ENCODE data around the gene SEMA3B. TPM values are rescaled to one million over a fixed set of nuclear protein-coding genes. Genes with fewer than 3 reads are reported as not detected.

SEMA3B gene
- total and polyA plus RNA-seq, 2 of the 4 experiments (the other 2 are of a cell fraction), result 4.3 to 29.3 TPM

- Histone ChIP-seq H2AK5ac (ENCODE audit: low read depth, low read length) (peak overlapping the region; percentile 71; the same call in 1 of the 2 replicates), H3K36me3 (ENCODE audit: control insufficient read depth, insufficient read depth, low read length) (no peaks in the 10 kb centered on the region), H2BK15ac (ENCODE audit: low read depth, low read length) (no peak overlapping the region), H3K4me1 (ENCODE audit: control insufficient read depth, insufficient read depth, low read length) (peaks cover 7% of the 10 kb centered on the region), H3K9ac (ENCODE audit: low read depth, low read length) (peak overlapping the region; percentile 58), H3K4ac (ENCODE audit: low read depth, low read length) (peak overlapping the region; percentile 70), H2BK5ac (ENCODE audit: low read depth, low read length, poor library complexity, severe bottlenecking) (no peak overlapping the region), H3K9me1 (ENCODE audit: insufficient read depth, low read length) (peaks cover 9% of the 10 kb centered on the region; the same call in 1 of the 2 replicates), H2AFZ (replicated peaks; ENCODE audit: low read length, poor library complexity) (peak overlapping the region; percentile 89), H3K56ac (ENCODE audit: extremely low read depth, insufficient read depth, low read length) (peak overlapping the region; percentile 26; the same call in 1 of the 2 replicates), H2AK9ac (replicated peaks; ENCODE audit: low read depth, low read length, poor library complexity) (peak overlapping the region; percentile 89), H3K4me3 (ENCODE audit: insufficient read depth, low read depth, low read length) (peak overlapping the region; percentile 42), H4K8ac (ENCODE audit: low read depth in 2 of 2, low read length in 2 of 2) (peak overlapping the region; percentile 85 to 98), H3K4me2 (ENCODE audit: low read depth, low read length) (peak overlapping the region; percentile 63), H3K27ac (ENCODE audit: insufficient read depth, low read length) (peak overlapping the region; percentile 54), H4K5ac (ENCODE audit: low read depth, low read length) (peak overlapping the region; percentile 27), H3K79me1 (ENCODE audit: low read depth in 1 of 2, low read length in 2 of 2) (peaks cover 0 to 10% of the 10 kb centered on the region in 2 experiments; a peak in 2 of 4 replicates), H3K14ac (replicated peaks; ENCODE audit: low read depth, low read length) (no peak overlapping the region; the same call in 1 of the 2 replicates), H3K23ac (ENCODE audit: low read depth, low read length) (peak overlapping the region; percentile 53; the same call in 1 of the 2 replicates), H3K18ac (ENCODE audit: low read depth, low read length) (no peak overlapping the region), H2BK20ac (ENCODE audit: low read depth, low read length) (no peak overlapping the region), H2BK120ac (ENCODE audit: low read depth, low read length) (peak overlapping the region; percentile 24; the same call in 1 of the 2 replicates), H3K27me3 (ENCODE audit: control insufficient read depth, insufficient read depth, low read length) (peaks cover 3% of the 10 kb centered on the region; the same call in 1 of the 2 replicates), H4K20me1 (ENCODE audit: insufficient read depth, low read length) (no peaks in the 10 kb centered on the region), H4K91ac (ENCODE audit: insufficient read depth, low read depth, low read length) (peak overlapping the region; percentile 62; the same call in 1 of the 2 replicates), H3K9me3 (ENCODE audit: control insufficient read depth, insufficient read depth, low read length) (no peaks in the 10 kb centered on the region)
- no peak for DNase-seq
- intact Hi-C loops (cut with micrococcal nuclease), result loop anchor here (1.0 to 5.0 kb wide), 7 partner anchors 19 to 315 kb away; no protein-coding TSS in a partner anchor
- CTCF ChIA-PET, result interaction anchor here (0.5 to 2.7 kb wide), 12 partner anchors 8 to 53 kb away, joined by 3 to 22 read pairs (median 5); no protein-coding TSS in a partner anchor
- in situ Hi-C loops (cut with MboI; ENCODE audit: low sequenced_read_pairs), result loop anchor here (5.0 kb wide), 2 partner anchors 35 to 45 kb away; partner anchors contain the start of gene GNAT1
- WGBS, 2 experiments (ENCODE audit: extremely low coverage in 2 of 2, insufficient read length in 1 of 2), result 1% methylated on average over 22 of the region's 40 CpGs; no CpG with 5 or more reads in 1 of the 2 experiments
- POLR2A ChIA-PET (ENCODE audit: unreplicated experiment), result no interaction called here
- peak; percentile 32 for ATAC-seq (ENCODE audit: low read depth)
- dilution Hi-C loops (cut with HindIII; ENCODE audit: low sequenced_read_pairs, unreplicated experiment), result no loop called here
- TF ChIP-seq BHLHE40 (IDR thresholded peaks at IDR 0.05; ENCODE audit: low read depth, low read length), result no peak
- no peak for TF ChIP-seq CEBPB (IDR thresholded peaks at IDR 0.05; ENCODE audit: low read depth, low read length)
- TF ChIP-seq RAD21 (IDR thresholded peaks at IDR 0.05; ENCODE audit: low read length), result no peak
- TF ChIP-seq SMC3 (IDR thresholded peaks at IDR 0.05; ENCODE audit: low read depth, low read length), result no peak
- no peak for TF ChIP-seq RFX5 (IDR thresholded peaks at IDR 0.05; ENCODE audit: low read depth, low read length)
- TF ChIP-seq MAZ (IDR thresholded peaks at IDR 0.05; ENCODE audit: borderline replicate concordance, low read depth, low read length), result no peak
- TF ChIP-seq RCOR1 (IDR thresholded peaks at IDR 0.05; ENCODE audit: insufficient replicate concordance, low read length), result no peak
- no peak for TF ChIP-seq CHD1 (IDR thresholded peaks at IDR 0.05; ENCODE audit: low read depth, low read length)
- no peak for TF ChIP-seq NFE2L2 (IDR thresholded peaks at IDR 0.05; ENCODE audit: low read depth, low read length)
- TF ChIP-seq MAFK (IDR thresholded peaks at IDR 0.05; ENCODE audit: low read depth, low read length), result no peak
- TF ChIP-seq MXI1 (IDR thresholded peaks at IDR 0.05; ENCODE audit: borderline replicate concordance, low read depth, low read length), result no peak
- no peak for TF ChIP-seq USF2 (IDR thresholded peaks at IDR 0.05; ENCODE audit: low read depth, low read length)
- TF ChIP-seq FOS (IDR thresholded peaks at IDR 0.05; ENCODE audit: low read depth, low read length), result no peak
- no TSS peak for BruUV-seq (replicated peaks)
Observed at GRCh38 chr3:50226888-50227389, 42.0 kb upstream of the SEMA3B start.
